GM21447 (cell line): ENCODE data around the gene AAK1.
A peak's percentile ranks its signal among the peaks of the same experiment; 100 is the strongest.

Source experiments
- ATAC-seq: cut with Tn5 transposase; IDR thresholded peaks from one replicate; pipeline ENCODE4 v1.9.1; 2021; ENCODE audit not compliant: unreplicated experiment

AAK1 gene

GRCh38 chr2:69547984-69548715 lies 95.4 kb downstream of the AAK1 start:
- no peak for ATAC-seq

GRCh38 chr2:69546646-69547045 lies 96.9 kb downstream of the AAK1 start:
- no peak for ATAC-seq

- peak; percentile 70 for ATAC-seq
These were observed 98.0 kb downstream of the AAK1 start for GRCh38 chr2:69545477-69545932.

GRCh38 chr2:69544951-69545350 lies 98.6 kb downstream of the AAK1 start:
- no peak for ATAC-seq

- no peak for ATAC-seq
These were observed 104.0 kb downstream of the AAK1 start for GRCh38 chr2:69539549-69539908.

GRCh38 chr2:69538872-69539548 lies 104.5 kb downstream of the AAK1 start:
- no peak for ATAC-seq

- ATAC-seq, result no peak
These were observed 105.3 kb downstream of the AAK1 start for GRCh38 chr2:69538249-69538648.

- peak; percentile 67 for ATAC-seq
These were observed 107.7 kb downstream of the AAK1 start for GRCh38 chr2:69535817-69536241.

- ATAC-seq, result no peak
These were observed 112.4 kb downstream of the AAK1 start for GRCh38 chr2:69531186-69531585.

GRCh38 chr2:69529480-69529879 lies 114.1 kb downstream of the AAK1 start:
- ATAC-seq, result no peak

- no peak for ATAC-seq
These were observed 118.3 kb downstream of the AAK1 start for GRCh38 chr2:69525261-69525660.

GRCh38 chr2:69524799-69525198 lies 118.7 kb downstream of the AAK1 start:
- no peak for ATAC-seq

- ATAC-seq, result no peak
These were observed 121.8 kb downstream of the AAK1 start for GRCh38 chr2:69521747-69522146.

GRCh38 chr2:69518841-69519240 lies 124.7 kb downstream of the AAK1 start:
- ATAC-seq, result no peak

GRCh38 chr2:69517410-69517809 lies 126.1 kb downstream of the AAK1 start:
- ATAC-seq, result no peak

- no peak for ATAC-seq
These were observed 128.7 kb downstream of the AAK1 start for GRCh38 chr2:69514819-69515218.

- no peak for ATAC-seq
These were observed 129.1 kb downstream of the AAK1 start for GRCh38 chr2:69514406-69514805.

- no peak for ATAC-seq
These were observed 131.1 kb downstream of the AAK1 start for GRCh38 chr2:69512446-69512845.

GRCh38 chr2:69510204-69510603 lies 133.3 kb downstream of the AAK1 start:
- no peak for ATAC-seq

GRCh38 chr2:69509750-69510140 lies 133.8 kb downstream of the AAK1 start:
- ATAC-seq, result no peak

GRCh38 chr2:69509011-69509749 lies 134.4 kb downstream of the AAK1 start:
- no peak for ATAC-seq

GRCh38 chr2:69505710-69506109 lies 137.8 kb downstream of the AAK1 start:
- ATAC-seq, result no peak
